HG02943 (cell line): ENCODE results near the gene SORCS2.

ENCODE experiments used
- ATAC-seq: cut with Tn5 transposase; IDR thresholded peaks from one replicate; pipeline ENCODE4 v1.9.1; 2021; ENCODE audit warnings: mild to moderate bottlenecking, low read depth, moderate library complexity; ENCODE audit not compliant: unreplicated experiment

The SORCS2 gene

DNA sequence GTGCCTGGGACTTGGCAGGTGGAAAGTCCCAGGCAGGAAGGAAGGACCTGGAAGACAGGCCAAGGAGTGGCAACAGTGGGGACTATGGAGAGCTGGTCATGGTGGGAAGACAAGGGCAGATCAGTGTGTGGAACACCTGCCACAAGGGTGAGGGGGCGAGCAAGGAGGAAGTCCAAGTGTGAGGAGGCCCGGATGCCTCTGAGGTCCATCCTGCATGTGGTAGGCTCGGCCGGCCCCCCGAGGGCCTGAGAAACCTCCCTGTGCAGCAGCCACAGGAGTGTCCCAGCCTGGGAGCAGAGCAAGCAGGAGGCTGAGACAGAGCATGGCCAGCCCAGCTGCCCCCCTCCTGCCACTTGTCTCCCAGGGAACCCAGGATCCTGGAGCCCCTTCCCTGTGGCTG, 282.9 kb downstream of the SORCS2 start:
- ATAC-seq = no peak

DNA sequence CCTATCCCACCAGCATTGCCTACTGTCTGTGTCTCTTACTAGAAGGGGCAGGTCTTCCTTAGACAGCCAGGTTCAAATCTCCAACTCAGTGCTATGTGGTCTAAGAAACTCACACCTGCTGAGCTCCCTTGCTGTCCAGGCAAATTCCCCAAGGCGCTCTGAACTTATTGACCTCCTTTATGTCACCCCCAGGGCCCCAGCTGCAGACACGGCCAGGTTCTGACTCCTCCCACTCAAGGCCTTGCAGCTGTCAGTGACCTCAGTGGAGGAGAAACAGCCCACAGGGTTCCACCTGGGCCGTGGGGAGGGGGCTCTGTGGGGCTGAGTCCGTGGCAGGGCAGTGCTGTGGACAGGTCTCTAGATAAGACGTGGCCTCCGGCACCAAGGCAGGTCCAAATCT, 284.5 kb downstream of the SORCS2 start:
- ATAC-seq = no peak

DNA sequence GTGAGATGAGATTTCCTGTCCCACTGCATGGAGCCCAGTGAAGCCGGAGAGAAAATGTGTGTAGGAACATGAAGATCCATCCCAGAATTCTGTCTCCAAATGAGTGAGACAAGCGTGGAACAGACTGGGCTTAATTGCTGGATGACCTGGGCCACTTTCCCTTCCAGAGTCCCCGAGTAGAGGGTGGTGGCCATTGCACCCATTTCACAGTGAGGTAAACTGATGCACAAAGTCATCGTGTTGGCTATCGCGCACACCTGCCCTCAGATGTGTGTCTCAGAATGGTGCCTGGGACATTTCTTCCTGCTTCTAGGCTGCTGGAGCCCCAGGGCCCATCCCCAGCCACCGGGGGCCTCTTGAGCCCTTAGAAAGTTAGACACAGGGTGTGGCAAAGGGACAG, 285.4 kb downstream of the SORCS2 start:
- no peak for ATAC-seq

DNA sequence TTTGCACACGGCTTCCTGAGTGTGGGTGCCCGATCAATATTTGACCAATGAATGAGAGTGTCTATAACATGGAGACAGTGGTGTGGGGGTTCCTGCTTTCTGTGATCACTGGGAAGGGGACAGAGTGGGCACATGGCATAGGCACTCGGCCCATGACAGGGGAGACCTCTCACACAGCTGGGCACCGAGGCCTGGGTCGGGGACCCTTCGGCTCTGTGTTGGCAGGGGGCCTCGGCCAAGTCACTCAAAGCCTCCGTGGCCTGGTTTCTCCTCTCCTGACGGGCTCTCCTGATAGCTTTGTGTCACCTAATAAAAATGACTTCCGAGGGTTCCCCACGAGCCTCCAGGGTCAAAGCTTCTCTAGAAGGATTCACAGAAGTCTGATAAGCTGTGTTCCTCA, 286.3 kb downstream of the SORCS2 start:
- ATAC-seq = no peak

DNA sequence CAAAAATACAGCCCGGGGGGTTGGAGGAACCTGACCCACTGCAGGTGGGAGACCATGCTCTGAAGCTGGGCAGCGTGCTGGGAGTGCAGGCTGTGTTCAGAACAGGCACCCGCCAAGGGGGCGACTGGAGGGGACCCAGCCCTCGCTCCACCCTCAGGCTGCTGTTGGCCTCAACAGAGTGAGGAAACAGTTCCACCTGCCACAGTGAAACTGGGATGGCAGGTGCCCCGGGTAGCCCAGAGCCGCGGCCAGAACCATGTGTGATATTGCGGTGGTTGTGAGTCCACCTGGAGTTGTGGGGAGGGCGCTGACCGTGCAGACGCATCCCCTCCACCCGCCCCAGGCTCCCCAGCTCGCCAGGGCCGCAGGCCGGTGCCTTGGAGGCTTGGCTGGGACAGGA, 288.1 kb downstream of the SORCS2 start:
- no peak for ATAC-seq

DNA sequence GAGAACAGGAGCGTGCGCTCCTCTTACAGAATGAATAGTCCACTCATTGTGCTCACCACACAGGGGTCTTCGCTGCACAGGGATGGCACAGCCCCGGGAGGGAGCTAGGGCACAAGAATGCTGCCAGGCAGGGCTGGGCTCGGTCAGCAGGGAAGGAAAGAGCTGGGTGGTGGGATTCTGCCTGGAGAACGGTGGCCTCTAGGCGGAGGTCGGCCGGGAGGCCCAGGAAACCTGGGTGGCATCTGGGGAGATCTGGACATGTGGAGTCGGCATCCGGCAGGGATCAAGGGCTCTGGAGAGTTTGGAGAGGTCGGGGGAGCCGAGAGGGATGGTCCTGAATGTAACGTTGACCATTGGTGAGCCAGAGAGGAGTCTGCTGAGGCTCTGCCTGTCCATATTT, 288.9 kb downstream of the SORCS2 start:
- no peak for ATAC-seq

DNA sequence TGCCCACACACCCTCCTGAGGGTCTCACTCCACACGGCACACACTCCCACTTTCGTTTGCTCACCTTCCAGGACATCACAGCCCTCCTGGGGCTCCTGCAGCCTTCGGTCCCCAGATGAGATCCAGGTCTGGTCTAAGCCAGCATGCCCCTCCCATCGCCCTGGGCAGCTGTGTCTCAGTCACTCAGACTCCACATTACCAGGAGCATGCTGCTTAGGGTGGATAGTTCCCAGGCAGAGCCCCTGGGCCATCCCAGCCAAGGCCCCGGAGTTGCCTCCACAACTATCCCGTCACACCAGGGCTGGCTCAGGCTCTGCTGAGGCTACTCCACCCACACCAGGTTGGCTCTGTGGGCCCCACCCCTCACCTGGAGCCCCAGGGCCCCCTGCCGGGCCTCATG, 292.8 kb downstream of the SORCS2 start:
- no peak for ATAC-seq

DNA sequence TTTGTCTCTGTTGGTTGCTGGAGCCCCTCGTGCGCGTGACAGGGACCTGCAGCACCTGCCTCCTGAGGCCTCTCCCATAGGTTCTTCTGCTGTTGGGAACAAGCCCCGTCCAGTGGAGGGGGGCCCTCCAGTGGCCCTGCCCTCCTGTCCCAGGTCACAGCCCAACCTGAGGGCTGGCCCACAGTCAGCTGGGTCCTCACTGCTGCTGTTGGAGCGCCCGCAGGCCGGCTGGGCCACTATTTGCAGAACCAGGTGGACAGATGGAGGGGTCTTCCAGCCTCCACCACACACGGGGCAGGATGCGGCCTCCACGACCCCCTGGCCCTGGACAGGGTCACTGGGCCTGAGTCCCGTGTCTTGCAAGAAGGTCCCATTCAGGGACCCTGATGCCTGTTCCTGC, 293.8 kb downstream of the SORCS2 start:
- ATAC-seq = no peak

DNA sequence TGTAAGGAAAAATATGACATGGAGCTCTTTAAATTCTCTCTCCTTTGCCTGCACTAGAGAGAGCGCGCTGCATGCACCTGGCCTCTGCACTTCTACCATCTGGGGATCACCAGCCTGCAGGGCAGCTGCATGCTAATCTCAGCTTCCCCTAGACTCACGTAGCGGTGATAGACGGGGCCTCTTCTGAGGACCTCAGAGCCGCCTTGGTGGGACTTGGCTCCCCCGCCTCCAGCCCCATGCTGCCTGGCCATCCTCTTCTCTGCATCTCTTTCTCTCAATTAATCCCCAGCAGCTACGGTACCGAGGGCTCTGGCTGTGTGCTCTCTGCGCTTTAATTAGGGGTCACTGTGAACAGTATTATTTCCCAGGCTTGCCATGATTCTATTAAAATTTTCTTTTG, 295.2 kb downstream of the SORCS2 start:
- ATAC-seq = no peak

DNA sequence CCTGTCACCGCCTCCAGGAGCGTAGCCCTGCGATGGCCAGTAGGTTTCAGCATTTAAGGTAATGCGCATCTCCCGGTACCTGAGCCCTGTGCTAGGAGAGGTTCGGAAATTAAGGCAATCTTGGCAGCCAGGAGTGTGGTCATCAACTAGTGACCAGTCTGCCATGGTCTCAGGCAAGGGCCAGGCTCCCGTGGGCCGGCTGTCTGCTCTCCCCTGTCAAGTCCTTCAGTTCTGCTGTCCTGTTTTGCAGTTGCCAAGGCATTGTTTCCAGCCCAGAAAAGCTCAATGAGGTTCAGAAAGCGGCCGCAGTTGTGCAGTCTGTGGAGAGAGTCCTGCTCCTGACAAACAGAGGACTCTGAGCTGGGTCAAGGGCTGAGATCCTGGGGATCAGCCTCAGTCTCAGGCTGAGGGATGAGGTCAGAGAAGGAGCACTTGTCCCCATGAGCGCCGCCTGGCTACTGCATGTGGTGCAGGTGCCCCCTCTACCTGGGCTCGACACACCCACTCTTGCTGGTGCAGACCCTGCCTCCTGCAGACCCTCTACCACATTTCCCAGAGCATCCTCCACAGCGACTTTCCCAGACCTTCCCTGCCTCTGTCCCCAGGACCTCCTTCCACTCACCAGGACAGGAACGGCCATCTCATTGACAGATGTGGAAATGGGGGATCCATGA, 295.8 kb downstream of the SORCS2 start:
- no peak for ATAC-seq

DNA sequence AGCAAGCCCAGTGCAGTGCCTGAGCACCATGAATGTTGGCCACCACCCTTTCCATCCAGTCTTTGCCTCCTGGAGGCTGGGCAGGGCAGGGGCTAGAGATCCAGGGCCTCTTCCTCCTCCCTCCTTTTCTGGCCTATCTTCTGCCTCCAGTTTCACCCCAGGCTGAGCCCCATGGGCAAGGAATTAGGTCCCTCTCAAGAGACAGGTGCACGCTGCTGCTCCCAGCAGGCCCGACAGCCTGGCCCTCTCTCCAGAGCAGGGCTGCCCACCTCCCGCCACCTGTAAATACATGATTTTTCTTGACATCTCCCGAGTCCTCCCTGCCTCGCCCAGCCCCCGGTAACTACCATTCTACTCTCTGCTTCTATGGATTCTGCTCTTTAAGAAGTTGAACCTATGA, 299.6 kb downstream of the SORCS2 start:
- ATAC-seq = no peak

DNA sequence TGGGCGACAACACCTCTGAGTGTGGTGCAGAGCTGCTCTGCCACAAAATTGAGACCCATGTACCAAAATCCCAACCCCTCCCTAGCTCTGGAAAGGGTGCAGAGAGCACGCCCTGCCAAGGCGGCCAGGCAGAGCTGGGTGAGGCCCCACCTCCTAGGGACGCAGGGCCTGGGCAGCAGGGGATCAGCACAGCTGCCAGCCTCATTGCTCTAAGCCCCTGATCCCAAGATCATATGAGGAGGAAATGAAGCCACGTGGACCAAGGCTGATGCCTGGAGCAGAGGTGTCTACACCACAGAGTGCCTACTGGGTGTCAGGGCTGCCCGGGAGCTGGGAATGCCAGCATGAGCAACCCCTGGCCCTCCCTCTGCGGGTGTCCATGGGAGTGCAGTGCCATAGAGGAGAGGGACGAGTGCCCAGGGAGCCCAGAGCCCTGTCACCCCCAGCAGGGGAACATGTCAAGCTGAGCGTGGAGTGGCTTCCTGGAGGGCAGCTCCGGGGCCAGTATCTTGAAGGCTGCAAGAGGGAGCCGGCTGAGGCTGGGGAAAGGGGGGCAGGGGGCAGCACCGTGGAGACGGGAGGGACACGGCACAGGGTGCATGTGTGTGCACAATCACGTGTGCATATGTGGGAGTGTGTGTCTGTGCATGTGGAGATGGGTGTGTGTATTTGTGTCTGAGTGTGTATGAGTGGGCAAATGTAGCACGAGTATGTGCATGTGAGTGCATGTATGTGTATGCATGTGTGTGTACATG, 306.3 kb downstream of the SORCS2 start:
- ATAC-seq = no peak

DNA sequence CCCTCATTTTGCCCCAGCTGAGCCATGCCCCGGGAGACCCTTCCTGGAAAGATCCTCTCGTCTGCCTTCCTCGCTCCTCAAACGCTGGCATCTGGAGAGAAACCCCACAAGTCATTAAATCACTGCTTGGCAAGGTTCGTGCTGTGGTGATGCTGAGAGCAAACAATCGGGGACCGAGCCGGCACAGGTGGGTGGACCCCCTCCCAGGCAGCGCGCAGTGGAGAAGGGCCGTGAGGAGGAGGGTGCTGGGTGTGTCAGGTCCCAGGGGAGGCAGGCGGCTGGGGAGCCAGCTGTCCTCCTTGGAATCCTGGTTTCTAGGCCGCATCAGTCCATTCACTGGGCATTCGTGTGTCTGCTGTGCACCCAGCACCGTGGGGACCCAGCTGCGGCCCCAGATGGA, 307.3 kb downstream of the SORCS2 start:
- no peak for ATAC-seq

DNA sequence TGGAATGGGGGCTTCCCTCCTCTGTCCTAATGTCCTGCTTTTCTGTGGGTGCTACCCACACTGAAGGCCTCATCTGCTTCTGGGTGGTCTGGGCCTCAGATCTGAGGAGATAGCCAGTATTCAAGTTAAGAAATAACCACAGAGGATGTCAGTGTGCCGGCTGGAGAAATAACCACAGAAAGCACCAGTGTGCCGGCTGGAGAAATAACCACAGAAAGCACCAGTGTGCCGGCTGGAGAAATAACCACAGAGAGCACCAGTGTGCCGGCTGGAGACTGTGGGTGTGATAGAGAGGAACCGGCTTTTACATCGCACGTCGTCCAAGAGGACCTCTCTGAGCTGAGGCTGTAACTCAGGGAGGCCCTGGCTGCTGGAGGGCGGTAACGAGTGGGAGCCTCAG, 308.1 kb downstream of the SORCS2 start:
- ATAC-seq = no peak

DNA sequence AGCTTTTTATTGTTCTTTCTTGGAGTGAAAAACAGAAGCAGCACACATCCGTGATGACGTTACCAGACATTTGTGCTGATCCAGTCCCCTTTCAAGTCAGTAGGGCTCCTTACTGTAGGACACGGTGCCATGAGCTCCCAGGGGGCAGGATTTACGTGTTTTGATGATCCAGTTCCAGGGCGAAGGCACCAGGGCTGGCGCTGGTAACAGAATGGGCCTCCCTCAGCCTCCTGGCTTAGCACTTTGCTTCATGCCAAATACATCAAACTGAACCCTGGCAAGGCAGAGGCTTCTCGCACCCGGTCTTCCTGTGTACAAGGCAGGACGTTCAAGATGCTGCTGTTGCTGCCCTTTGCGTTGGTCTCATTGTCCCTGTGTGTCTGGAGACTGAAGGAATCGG, 309.0 kb downstream of the SORCS2 start:
- no peak for ATAC-seq

DNA sequence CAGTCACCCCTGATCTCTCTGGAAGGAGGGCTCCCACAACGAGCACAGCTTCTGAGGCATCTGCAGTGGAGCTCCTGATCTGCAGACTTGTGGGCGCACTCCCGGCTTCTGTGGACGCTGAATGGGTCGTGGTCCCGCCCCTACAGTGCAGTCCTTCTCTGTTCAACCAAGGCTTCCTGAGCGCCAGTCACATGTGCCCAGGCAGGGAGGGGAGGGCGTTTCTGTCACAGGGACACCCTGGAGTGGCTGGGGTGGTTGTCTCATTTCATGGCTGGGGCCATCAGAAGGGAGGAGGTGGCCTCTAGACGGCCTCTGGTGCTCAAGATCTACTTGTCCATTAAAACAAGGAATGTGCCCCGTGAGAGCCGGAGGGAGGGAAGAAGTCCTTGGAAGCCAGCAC, 309.5 kb downstream of the SORCS2 start:
- ATAC-seq = no peak

DNA sequence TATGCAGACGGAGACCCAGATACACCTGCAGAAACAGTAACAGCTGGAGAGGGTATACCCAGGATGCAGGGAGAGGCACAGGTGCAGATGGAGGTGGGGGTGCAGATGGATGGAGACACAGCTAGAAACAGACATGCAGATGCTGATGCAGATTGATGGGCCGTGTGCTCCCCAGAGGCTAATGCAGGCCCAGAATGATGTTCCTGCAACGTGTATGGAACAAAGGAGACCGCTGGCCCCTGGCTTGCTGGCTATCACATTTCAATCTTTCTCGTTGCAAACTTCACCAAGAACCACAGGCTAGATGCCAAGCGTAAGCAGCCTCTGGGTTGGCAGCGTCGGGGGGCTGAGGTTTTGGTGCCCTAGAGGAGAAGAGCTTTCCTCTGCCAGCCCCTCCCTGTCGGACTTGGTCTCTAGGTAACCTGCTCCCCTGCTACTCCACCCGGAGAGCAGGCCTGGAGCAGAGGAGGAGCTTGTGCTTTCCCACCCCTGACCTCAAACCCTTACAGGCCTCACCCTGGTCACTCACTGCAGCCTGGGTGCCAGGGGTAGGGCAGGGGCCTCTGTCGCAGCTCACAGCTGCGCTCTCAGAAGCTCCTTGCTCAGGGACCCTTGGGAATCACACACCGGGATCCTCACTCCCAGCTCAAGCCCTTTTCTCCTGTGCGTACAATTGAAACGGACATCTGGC, 311.4 kb downstream of the SORCS2 start:
- ATAC-seq = no peak

DNA sequence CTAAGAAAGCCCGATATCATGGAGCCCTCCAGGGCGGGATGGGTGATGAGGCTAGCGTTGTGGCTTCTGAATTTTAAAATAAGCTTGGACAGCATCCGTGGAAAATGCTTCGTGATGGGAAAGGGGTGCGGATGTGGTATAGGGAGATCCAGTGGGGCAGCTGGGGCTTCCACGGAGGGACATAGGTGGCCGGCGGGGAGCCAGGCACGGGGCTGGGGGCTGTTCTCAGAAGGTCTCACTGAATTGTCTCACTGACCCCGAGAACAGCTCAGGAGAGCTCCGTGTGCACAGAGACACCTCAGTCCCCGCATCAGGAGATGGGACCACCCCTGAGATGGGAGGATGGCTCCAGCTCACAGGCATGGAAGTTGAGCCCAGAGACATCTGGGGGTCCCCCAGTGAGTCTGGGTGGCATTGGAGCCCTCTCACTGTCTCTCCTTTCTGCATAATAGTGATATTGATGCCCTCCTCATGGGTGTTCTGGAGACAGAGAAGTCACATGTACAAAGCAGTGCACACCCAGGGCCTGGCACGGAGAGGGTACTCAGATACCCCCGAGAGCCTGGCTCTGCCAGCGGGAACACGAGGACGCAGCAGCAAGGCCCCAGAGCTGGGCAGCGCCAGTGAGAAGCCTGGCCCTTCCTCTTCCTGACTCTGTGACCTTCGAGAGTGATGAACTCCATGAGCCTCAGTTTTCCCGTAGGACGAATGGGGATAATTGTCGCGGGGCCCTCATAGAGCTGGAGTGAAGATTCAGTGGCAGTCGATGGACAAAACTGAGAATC, 313.0 kb downstream of the SORCS2 start:
- ATAC-seq = no peak

DNA sequence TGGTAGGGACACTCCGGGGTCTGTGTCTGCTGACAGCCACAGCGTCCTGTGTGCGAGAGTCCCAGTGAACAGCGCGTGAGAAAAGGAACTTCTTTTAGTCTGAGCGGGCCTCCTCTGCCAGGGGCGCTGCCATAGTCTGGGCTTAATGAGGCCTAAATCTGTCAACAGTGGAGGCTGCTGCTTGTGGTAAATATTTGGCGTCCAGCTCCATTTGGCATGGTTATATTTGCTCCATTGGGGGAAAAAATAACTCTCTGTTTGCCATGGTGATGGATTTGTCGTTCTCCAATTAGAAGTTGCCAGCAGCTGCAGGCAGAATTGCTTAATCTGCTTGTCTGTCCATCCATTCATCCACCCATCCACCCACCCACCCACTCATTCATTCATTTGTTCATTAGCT, 313.8 kb downstream of the SORCS2 start:
- ATAC-seq = no peak

DNA sequence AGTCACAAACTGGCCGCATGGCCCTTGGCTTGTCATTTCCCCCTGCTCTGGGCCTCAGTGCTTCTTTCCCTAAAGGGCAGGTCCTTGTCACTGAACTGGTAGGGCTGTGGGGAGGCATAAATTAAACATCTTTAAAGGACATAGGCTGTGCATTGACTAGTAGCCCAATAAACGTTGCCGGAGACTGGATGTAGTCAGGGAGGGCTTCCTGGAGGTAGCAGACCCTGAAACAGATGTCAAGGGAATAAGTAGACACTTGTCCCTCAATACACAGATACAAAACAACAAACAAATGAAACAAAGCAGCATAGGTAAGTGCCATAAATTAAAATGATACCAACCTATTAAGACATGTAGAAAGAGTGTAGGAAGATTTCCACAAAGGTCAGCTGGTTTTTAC, 314.2 kb downstream of the SORCS2 start:
- no peak for ATAC-seq

DNA sequence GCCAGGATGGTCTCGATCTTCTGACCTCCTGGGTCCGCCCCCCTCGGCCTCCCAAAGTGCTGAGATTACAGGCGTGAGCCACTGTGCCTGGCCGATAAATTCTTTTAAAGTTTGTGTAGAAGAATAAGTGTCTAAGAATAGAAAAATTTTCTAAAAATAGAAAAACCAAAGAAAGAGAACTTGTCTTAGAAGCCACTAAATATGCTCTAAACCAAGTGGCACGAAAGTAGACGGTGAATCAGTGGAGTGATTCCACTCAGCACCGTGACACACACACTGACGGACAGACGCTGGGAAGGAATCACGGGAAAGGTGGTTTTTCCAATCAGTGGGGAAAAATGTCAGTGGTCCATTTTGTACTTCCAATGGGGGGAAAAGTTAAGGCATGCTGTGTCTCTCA, 315.0 kb downstream of the SORCS2 start:
- ATAC-seq = no peak
